DND-41 (cell line): ENCODE data around the gene KLF16.
A peak's percentile ranks its signal among the peaks of the same experiment; 100 is the strongest.

Source experiments
- ATAC-seq: fragments of 200-7000 bp; cut with Tn5 transposase; 3 replicates; pipeline ENCODE4 v1.9.1; 2021; ENCODE audit warnings: low read depth; ENCODE audit not compliant: insufficient read depth
- DNase-seq: peaks from one replicate; pipeline ENCODE4 v3.0.0-alpha.2; 2020
- H2AFZ ChIP-seq: 2 replicates; pipeline ENCODE4 v1.6.0; 2012; ENCODE audit warnings: low read depth, low read length
- H3K27ac ChIP-seq: 2 replicates; pipeline ENCODE4 v1.5.1; 2012; ENCODE audit warnings: low read length, inconsistent platforms
- H3K27me3 ChIP-seq: fragments of 200-600 bp; sonication (generic); 2 replicates; pipeline ENCODE4 v1.6.0; 2012; ENCODE audit warnings: low read length, mild to moderate bottlenecking, inconsistent platforms; ENCODE audit not compliant: insufficient read depth, poor library complexity
- H3K36me3 ChIP-seq: 2 replicates; pipeline ENCODE4 v1.5.1; 2012; ENCODE audit warnings: low read length, inconsistent platforms; ENCODE audit not compliant: insufficient read depth
- H3K4me1 ChIP-seq: 2 replicates; pipeline ENCODE4 v1.5.1; 2012; ENCODE audit warnings: mild to moderate bottlenecking, low read length; ENCODE audit not compliant: insufficient read depth
- H3K4me2 ChIP-seq: 2 replicates; pipeline ENCODE4 v1.6.0; 2012; ENCODE audit warnings: mild to moderate bottlenecking, moderate library complexity, low read length, inconsistent platforms; ENCODE audit not compliant: insufficient read depth
- H3K4me3 ChIP-seq, 2 experiments: fragments of 200-600 bp in 1 of 2; shearing (Covaris generic) in 1 of 2; 2 replicates each; pipeline ENCODE4 v1.5.1; 2012 to 2016; ENCODE audit warnings: inconsistent platforms in 2 of 2, low read length in 2 of 2, mild to moderate bottlenecking in 2 of 2, low read depth in 1 of 2, moderate library complexity in 1 of 2
- H3K79me2 ChIP-seq: 2 replicates; pipeline ENCODE4 v1.6.0; 2012; ENCODE audit warnings: low read length, inconsistent platforms; ENCODE audit not compliant: insufficient read depth
- H3K9ac ChIP-seq: 2 replicates; pipeline ENCODE4 v1.6.0; 2012; ENCODE audit warnings: low read depth, mild to moderate bottlenecking, inconsistent platforms, low read length, moderate library complexity
- H3K9me3 ChIP-seq: 2 replicates; pipeline ENCODE4 v1.5.1; 2012; ENCODE audit warnings: low read length, moderate library complexity, mild to moderate bottlenecking, inconsistent platforms; ENCODE audit not compliant: insufficient read depth, severe bottlenecking
- H4K20me1 ChIP-seq: 2 replicates; pipeline ENCODE4 v1.6.0; 2012; ENCODE audit warnings: low read length; ENCODE audit not compliant: insufficient read depth
- EZH2 ChIP-seq: IDR thresholded peaks from 3 replicates; pipeline ENCODE4 v1.6.1; 2012; ENCODE audit warnings: borderline replicate concordance, low read depth, mild to moderate bottlenecking, moderate library complexity, low read length, inconsistent platforms; ENCODE audit not compliant: severe bottlenecking
- TF ChIP-seq, protein P1 (sequence below): IDR thresholded peaks from 2 replicates; pipeline ENCODE4 v1.5.1; 2012; ENCODE audit warnings: borderline replicate concordance, low read length, moderate library complexity, mild to moderate bottlenecking; ENCODE audit not compliant: poor library complexity, severe bottlenecking; ENCODE audit errors: extremely low read depth

KLF16 gene

DNA sequence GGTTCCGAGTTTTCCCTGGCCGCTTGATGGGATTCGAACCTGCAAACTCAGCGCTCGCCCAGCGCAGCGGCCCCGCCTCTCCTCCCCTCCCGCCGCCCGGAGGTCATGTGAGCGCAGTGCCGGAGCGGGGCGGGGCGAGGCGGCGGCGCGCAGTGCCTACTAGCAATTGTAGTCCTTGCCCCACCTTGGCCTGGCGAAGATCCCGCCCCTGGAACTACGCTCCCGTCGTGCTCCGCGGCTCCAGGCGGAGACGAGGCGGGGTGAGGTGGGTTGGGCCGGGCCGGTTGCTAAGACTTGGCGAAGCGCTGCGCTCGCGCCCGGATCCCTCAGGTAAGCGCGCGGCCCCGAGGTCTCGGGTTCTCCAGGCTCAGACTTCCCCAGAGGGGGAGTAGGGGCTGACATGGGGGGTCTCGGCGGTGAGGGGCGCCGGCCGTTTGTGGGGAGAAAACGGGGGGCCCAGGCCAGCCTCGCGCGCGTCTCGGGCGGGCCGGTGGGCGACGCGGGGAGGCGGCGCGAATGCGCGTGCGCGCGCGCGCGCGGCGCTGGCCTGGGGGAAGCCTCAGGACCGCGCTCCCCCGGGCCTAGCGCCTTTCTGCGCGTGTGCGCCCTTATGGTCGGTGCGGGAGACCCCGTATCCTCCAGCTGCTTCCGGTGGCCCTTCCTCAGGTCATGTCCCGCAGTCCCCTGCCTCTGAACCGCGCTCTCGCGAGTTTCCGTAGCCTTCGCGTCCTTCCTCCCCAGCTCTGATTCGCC, 41.9 kb upstream of the KLF16 start, which contains the start of the genes ADAT3 and SCAMP4:
TSS of gene ADAT3 (plus strand) at position 290 of the 753 bp plus-strand sequence. CDS start 6,649 bp downstream, outside the sequence.
TSS of gene SCAMP4 (plus strand) at position 290 of the 753 bp plus-strand sequence. CDS start 9,621 bp downstream, outside the sequence.
- TF ChIP-seq, protein P1, sequence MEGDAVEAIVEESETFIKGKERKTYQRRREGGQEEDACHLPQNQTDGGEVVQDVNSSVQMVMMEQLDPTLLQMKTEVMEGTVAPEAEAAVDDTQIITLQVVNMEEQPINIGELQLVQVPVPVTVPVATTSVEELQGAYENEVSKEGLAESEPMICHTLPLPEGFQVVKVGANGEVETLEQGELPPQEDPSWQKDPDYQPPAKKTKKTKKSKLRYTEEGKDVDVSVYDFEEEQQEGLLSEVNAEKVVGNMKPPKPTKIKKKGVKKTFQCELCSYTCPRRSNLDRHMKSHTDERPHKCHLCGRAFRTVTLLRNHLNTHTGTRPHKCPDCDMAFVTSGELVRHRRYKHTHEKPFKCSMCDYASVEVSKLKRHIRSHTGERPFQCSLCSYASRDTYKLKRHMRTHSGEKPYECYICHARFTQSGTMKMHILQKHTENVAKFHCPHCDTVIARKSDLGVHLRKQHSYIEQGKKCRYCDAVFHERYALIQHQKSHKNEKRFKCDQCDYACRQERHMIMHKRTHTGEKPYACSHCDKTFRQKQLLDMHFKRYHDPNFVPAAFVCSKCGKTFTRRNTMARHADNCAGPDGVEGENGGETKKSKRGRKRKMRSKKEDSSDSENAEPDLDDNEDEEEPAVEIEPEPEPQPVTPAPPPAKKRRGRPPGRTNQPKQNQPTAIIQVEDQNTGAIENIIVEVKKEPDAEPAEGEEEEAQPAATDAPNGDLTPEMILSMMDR = no peak
- no peak for TF ChIP-seq EZH2
- H3K27me3 ChIP-seq = no peaks in the 10 kb centered on the region
- peak within 1 kb of the TSS; percentile 70 for H2AFZ ChIP-seq
- DNase-seq (peak; percentile 100), ATAC-seq (peak; percentile 98)
- H3K9me3 ChIP-seq = no peaks in the 10 kb centered on the region
- H3K4me2 ChIP-seq = peak within 1 kb of the TSS; percentile 80
- H4K20me1 ChIP-seq = peaks cover 23% of the 10 kb centered on the region
- peaks cover 47% of the 10 kb centered on the region for H3K79me2 ChIP-seq
- H3K36me3 ChIP-seq = peaks cover 11% of the 10 kb centered on the region
- peak within 1 kb of the TSS; percentile 78 for H3K27ac ChIP-seq
- peak within 1 kb of the TSS; percentile 76 for H3K9ac ChIP-seq
- H3K4me1 ChIP-seq = peaks cover 29% of the 10 kb centered on the region
- peak within 1 kb of the TSS; percentile 28 to 87; a peak in 3 of 4 replicates for H3K4me3 ChIP-seq

DNA sequence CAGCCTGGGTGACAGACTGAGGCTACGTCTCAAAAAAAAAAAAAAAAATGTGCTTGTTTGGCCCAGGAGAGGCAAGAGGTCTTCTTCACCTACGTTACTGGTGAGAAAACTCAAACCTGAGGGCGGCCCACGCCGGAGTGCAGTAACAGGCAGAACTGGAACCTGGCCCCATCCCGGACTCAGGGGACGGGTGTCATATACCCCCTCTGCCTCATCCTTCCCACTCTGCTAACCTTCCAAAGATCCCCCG, 41.4 kb upstream of the KLF16 start:
- peaks cover 11% of the 10 kb centered on the region for H3K36me3 ChIP-seq
- ATAC-seq (no peak), DNase-seq (no peak)
- peak overlapping the region; percentile 48 for H2AFZ ChIP-seq
- peak overlapping the region; percentile 49 for H3K4me2 ChIP-seq
- peak overlapping the region; percentile 76 for H3K9ac ChIP-seq
- no peaks in the 10 kb centered on the region for H3K27me3 ChIP-seq
- TF ChIP-seq EZH2 = no peak
- TF ChIP-seq, protein P1 = no peak
- H3K79me2 ChIP-seq = peaks cover 42% of the 10 kb centered on the region
- peak overlapping the region in 1 of 2 experiments; percentile 23; a peak in 2 of 4 replicates for H3K4me3 ChIP-seq
- peak overlapping the region; percentile 51 for H3K27ac ChIP-seq
- H3K4me1 ChIP-seq = peaks cover 28% of the 10 kb centered on the region
- H4K20me1 ChIP-seq = peaks cover 18% of the 10 kb centered on the region
- H3K9me3 ChIP-seq = no peaks in the 10 kb centered on the region

DNA sequence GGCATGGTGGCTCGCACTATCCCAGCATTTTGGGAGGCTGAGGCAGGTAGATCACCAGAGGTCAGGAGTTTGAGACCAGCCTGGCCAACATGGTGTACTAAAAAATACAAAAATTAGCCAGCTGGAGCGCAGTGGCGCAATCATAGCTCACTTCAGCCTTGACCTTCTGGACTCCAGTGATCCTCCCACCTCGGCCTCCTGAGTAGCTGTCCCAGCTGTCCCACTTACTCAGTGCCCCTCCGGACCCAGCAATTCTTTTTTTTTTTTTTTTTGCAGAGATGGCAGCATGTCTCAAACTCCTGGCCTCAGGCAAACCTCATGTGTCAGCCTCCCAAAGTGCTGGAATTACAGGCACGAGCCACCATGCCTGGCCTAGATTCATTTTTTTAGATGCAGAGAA, 39.5 kb upstream of the KLF16 start:
- no peak overlapping the region for H3K27ac ChIP-seq
- no peak for DNase-seq
- H3K4me3 ChIP-seq = no peak overlapping the region

More for the DNA sequence above, 39.5 kb upstream of the KLF16 start:
- Histone ChIP-seq H2AFZ (no peak overlapping the region), H4K20me1 (peaks cover 5% of the 10 kb centered on the region; the same call in 1 of the 2 replicates), H3K27me3 (no peaks in the 10 kb centered on the region), H3K9me3 (no peaks in the 10 kb centered on the region), H3K36me3 (peaks cover 3% of the 10 kb centered on the region; the same call in 1 of the 2 replicates), H3K4me1 (peaks cover 23% of the 10 kb centered on the region), H3K4me2 (no peak overlapping the region), H3K9ac (no peak overlapping the region), H3K79me2 (peaks cover 25% of the 10 kb centered on the region)
- ATAC-seq = no peak
- no peak for TF ChIP-seq EZH2
- TF ChIP-seq, protein P1 = no peak
